GM18858 (cell line): ENCODE measurements around the gene TAS2R39.
A peak's percentile ranks its signal among the peaks of the same experiment; 100 is the strongest.

Experiments
- ATAC-seq: cut with Tn5 transposase; IDR thresholded peaks from one replicate; pipeline ENCODE4 v1.9.1; 2021; ENCODE audit not compliant: unreplicated experiment

TAS2R39 gene

GRCh38 chr7:143214789-143215679 is 31.8 kb downstream of the TAS2R39 start:
- peak; percentile 89 for ATAC-seq

GRCh38 chr7:143216151-143216550 is 32.9 kb downstream of the TAS2R39 start:
- ATAC-seq, result no peak

- ATAC-seq, result no peak
These were observed 33.5 kb downstream of the TAS2R39 start for GRCh38 chr7:143216686-143217085.

GRCh38 chr7:143217806-143218205 is 34.6 kb downstream of the TAS2R39 start:
- no peak for ATAC-seq

- ATAC-seq, result no peak
These were observed 38.1 kb downstream of the TAS2R39 start for GRCh38 chr7:143221286-143221685.

GRCh38 chr7:143221737-143222136 is 38.5 kb downstream of the TAS2R39 start, which contains the start of gene TAS2R40:
Gene TAS2R40, plus strand, starts transcription at chr7:143222037. Its CDS starts 42 bp downstream, at chr7:143222079.
- no peak for ATAC-seq

GRCh38 chr7:143222782-143223181 is 39.6 kb downstream of the TAS2R39 start:
- ATAC-seq, result no peak

GRCh38 chr7:143223784-143224183 is 40.6 kb downstream of the TAS2R39 start:
- no peak for ATAC-seq

GRCh38 chr7:143225047-143225446 is 41.8 kb downstream of the TAS2R39 start:
- no peak for ATAC-seq

- ATAC-seq, result no peak
These were observed 44.6 kb downstream of the TAS2R39 start for GRCh38 chr7:143227806-143228205.

GRCh38 chr7:143229054-143229790 is 46.0 kb downstream of the TAS2R39 start:
- no peak for ATAC-seq

- no peak for ATAC-seq
These were observed 47.6 kb downstream of the TAS2R39 start for GRCh38 chr7:143230602-143231457.
